ENCODE measurements around the gene SERPINA5.

The SERPINA5 gene

GRCh38 chr14:94640721-94641631 lies 59.8 kb downstream of the SERPINA5 start:
- no peak overlapping the region for H3K4me3 ChIP-seq
- H3K9me3 ChIP-seq = no peaks in the 10 kb centered on the region
- no peaks in the 10 kb centered on the region for H3K36me3 ChIP-seq
- intact Hi-C loops (cut with DNase I; ENCODE audit: low total_unique reads) = no loop called here
- no peak for TF ChIP-seq CTCF (IDR thresholded peaks at IDR 0.05)
- DNase-seq = no peak
- no peak overlapping the region for H3K27ac ChIP-seq
- no peaks in the 10 kb centered on the region for H3K4me1 ChIP-seq
- H3K27me3 ChIP-seq = no peaks in the 10 kb centered on the region

DNA sequence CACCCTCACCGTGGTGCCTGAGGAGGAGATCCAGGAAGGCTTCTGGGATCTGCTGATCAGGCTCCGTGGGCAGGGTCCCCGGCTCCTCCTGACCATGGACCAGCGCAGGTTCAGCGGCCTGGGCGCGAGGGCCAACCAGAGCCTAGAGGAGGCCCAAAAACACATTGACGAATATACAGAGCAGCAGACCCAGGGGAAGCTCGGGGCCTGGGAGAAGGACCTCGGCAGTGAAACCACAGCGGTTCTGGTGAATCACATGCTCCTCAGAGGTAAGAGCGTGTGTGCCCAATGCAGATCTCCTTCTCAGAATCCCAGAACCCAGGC lies 60.4 kb downstream of the SERPINA5 start:
- no peak for DNase-seq
- TF ChIP-seq CTCF (IDR thresholded peaks at IDR 0.05) = no peak

More for the DNA sequence above, 60.4 kb downstream of the SERPINA5 start:
- intact Hi-C loops (cut with DNase I; ENCODE audit: low total_unique reads) = no loop called here
- H3K36me3 ChIP-seq = no peaks in the 10 kb centered on the region
- no peak overlapping the region for H3K27ac ChIP-seq
- no peaks in the 10 kb centered on the region for H3K4me1 ChIP-seq
- no peak overlapping the region for H3K4me3 ChIP-seq
- H3K27me3 ChIP-seq = no peaks in the 10 kb centered on the region
- no peaks in the 10 kb centered on the region for H3K9me3 ChIP-seq

All from tibial artery (tissue), 4 donors.